CD14-positive monocyte (primary cell): ENCODE measurements around the gene ASS1. TPM values are rescaled to one million over a fixed set of nuclear protein-coding genes. Genes with fewer than 3 reads are reported as not detected.

Source experiments
- DNase-seq, 3 donors: peaks; one replicate each; pipeline ENCODE4 v3.0.0-alpha.2; 2011 to 2022
- H2AFZ ChIP-seq: 2 replicates; pipeline ENCODE4 v1.6.0; 2012; ENCODE audit warnings: mild to moderate bottlenecking, low read depth, low read length, inconsistent platforms; ENCODE audit not compliant: insufficient read depth, poor library complexity, severe bottlenecking
- H3K27ac ChIP-seq, 2 donors: 1 replicate in 1 of 2; 2 replicates in 1 of 2; pipeline ENCODE4 v1.5.1; 2012 to 2013; ENCODE audit warnings: low read length in 2 of 2, control low read depth in 1 of 2, inconsistent platforms in 1 of 2, low read depth in 1 of 2, mild to moderate bottlenecking in 1 of 2
- H3K27me3 ChIP-seq, 2 donors: one replicate each; pipeline versions ENCODE4 v1.6.0 to v1.6.1; 2011 to 2013; ENCODE audit warnings: low read length in 2 of 2; ENCODE audit not compliant: control insufficient read depth in 2 of 2, insufficient read depth in 2 of 2
- H3K36me3 ChIP-seq, 2 donors: replicated peaks in 1 of 2; 1 replicate in 1 of 2; 2 replicates in 1 of 2; pipeline versions ENCODE4 v1.5.1 to v1.6.1; 2012 to 2013; ENCODE audit warnings: low read length in 2 of 2, control low read depth in 1 of 2, inconsistent platforms in 1 of 2, mild to moderate bottlenecking in 1 of 2; ENCODE audit not compliant: insufficient read depth in 2 of 2, control insufficient read depth in 1 of 2
- H3K4me1 ChIP-seq, 2 donors: 1 replicate in 1 of 2; 2 replicates in 1 of 2; pipeline versions ENCODE4 v1.5.1 to v1.6.1; 2012 to 2013; ENCODE audit warnings: low read length in 2 of 2, control low read depth in 1 of 2, inconsistent platforms in 1 of 2, mild to moderate bottlenecking in 1 of 2, moderate library complexity in 1 of 2; ENCODE audit not compliant: insufficient read depth in 2 of 2, control insufficient read depth in 1 of 2
- H3K4me2 ChIP-seq: replicated peaks from 2 replicates; pipeline ENCODE3; 2012; ENCODE audit warnings: low read length, moderate library complexity, mild to moderate bottlenecking; ENCODE audit not compliant: poor library complexity, severe bottlenecking; ENCODE audit errors: extremely low read depth
- H3K4me3 ChIP-seq, 3 experiments: fragments of 200-600 bp in 1 of 3; sonication (generic) in 1 of 3; replicated peaks in 1 of 3; 1 replicate in 2 of 3; 2 replicates in 1 of 3; pipeline ENCODE4 v1.5.1; 2011 to 2013; ENCODE audit warnings: low read length in 3 of 3, mild to moderate bottlenecking in 3 of 3, control low read depth in 2 of 3, low read depth in 2 of 3, inconsistent platforms in 1 of 3, moderate library complexity in 1 of 3
- H3K79me2 ChIP-seq: 2 replicates; pipeline ENCODE4 v1.6.0; 2012; ENCODE audit warnings: mild to moderate bottlenecking, control low read depth, inconsistent platforms, low read length, moderate library complexity; ENCODE audit not compliant: insufficient read depth
- H3K9ac ChIP-seq: 2 replicates; pipeline ENCODE4 v1.6.0; 2017; ENCODE audit warnings: low read length, mild to moderate bottlenecking; ENCODE audit not compliant: insufficient read depth, poor library complexity, severe bottlenecking
- H3K9me3 ChIP-seq, 2 donors: replicated peaks in 1 of 2; 1 replicate in 1 of 2; 2 replicates in 1 of 2; pipeline versions ENCODE4 v1.5.1 to v1.6.1; 2012 to 2013; ENCODE audit warnings: low read length in 2 of 2, control low read depth in 1 of 2; ENCODE audit not compliant: control insufficient read depth in 1 of 2, insufficient read depth in 1 of 2
- H4K20me1 ChIP-seq: 2 replicates; pipeline ENCODE4 v1.6.0; 2012; ENCODE audit warnings: mild to moderate bottlenecking, low read length, control low read depth, moderate library complexity; ENCODE audit not compliant: insufficient read depth
- H3K27ac Mint-ChIP-seq, 7 donors: one replicate each; pipeline ENCODE4 v1.8.0; 2020; ENCODE audit warnings: mild to moderate bottlenecking in 7 of 7, mixed read lengths in 7 of 7, moderate library complexity in 6 of 7, inconsistent platforms in 2 of 7
- H3K27me3 Mint-ChIP-seq, 3 donors: one replicate each; pipeline ENCODE4 v1.8.0; 2021 to 2022; ENCODE audit warnings: low read depth in 3 of 3, mild to moderate bottlenecking in 3 of 3, mixed read lengths in 3 of 3, moderate library complexity in 3 of 3, inconsistent platforms in 1 of 3
- H3K36me3 Mint-ChIP-seq, 2 donors: one replicate each; pipeline ENCODE4 v1.8.0; 2020; ENCODE audit warnings: mixed read lengths in 2 of 2, inconsistent platforms in 1 of 2, mild to moderate bottlenecking in 1 of 2
- H3K4me1 Mint-ChIP-seq: one replicate; pipeline ENCODE4 v1.8.0; 2020; ENCODE audit warnings: mild to moderate bottlenecking, mixed read lengths
- H3K4me3 Mint-ChIP-seq, 2 donors: one replicate each; pipeline ENCODE4 v1.8.0; 2020; ENCODE audit warnings: mild to moderate bottlenecking in 2 of 2, mixed read lengths in 2 of 2, moderate library complexity in 1 of 2
- H3K9me3 Mint-ChIP-seq, 7 donors: one replicate each; pipeline ENCODE4 v1.8.0; 2020 to 2022; ENCODE audit warnings: mixed read lengths in 7 of 7, mild to moderate bottlenecking in 6 of 7, moderate library complexity in 6 of 7, inconsistent platforms in 2 of 7
- CTCF ChIP-seq: fragments of 200-600 bp; IDR thresholded peaks from one replicate; pipeline ENCODE4 v1.8.0; 2022; ENCODE audit warnings: antibody characterized with exemption, mild to moderate bottlenecking
- WGBS: methylation state at CpG from one replicate; pipeline ENCODE4 v1.1.5; 2013; ENCODE audit warnings: missing lambda C conversion rate; ENCODE audit not compliant: insufficient coverage; 5-methylcytosine and 5-hydroxymethylcytosine counted together
- intact Hi-C, 2 donors: fragments of 100-400 bp; cut with micrococcal nuclease; formaldehyde crosslinking; loops; one replicate each; pipeline versions ENCODE4 v1.15.0 to v1.15.1; 2023
- polyA plus RNA-seq, 3 donors: library from polyadenylated mRNA; depleted of rRNA in 1 of 3; unstranded in 2 of 3; stranded (reverse) in 1 of 3; fragments of 300-500 nt in 2 of 3; fragments of >200 nt in 1 of 3; fragmentation: Illumina TruSeq in 2 of 3; gene quantifications; 1 replicate in 2 of 3; 2 replicates in 1 of 3; pipeline ENCODE4 v1.2.3, GENCODE V29; 2012 to 2021

Gene ASS1
- polyA plus RNA-seq, 3 donors = not detected

- H3K9me3 ChIP-seq = no peaks in the 10 kb centered on the region
- TF ChIP-seq CTCF = no peak
- H3K79me2 ChIP-seq = no peaks in the 10 kb centered on the region
- no peaks in the 10 kb centered on the region for H3K36me3 Mint-ChIP-seq
- no peaks in the 10 kb centered on the region for H3K4me1 ChIP-seq
- no peaks in the 10 kb centered on the region for H3K4me1 Mint-ChIP-seq
- H3K27me3 ChIP-seq = no peaks in the 10 kb centered on the region
- H4K20me1 ChIP-seq = no peaks in the 10 kb centered on the region
- intact Hi-C loops = no loop called here
- H3K36me3 ChIP-seq = no peaks in the 10 kb centered on the region
- H2AFZ ChIP-seq = no peak overlapping the region
- H3K4me2 ChIP-seq = no peak overlapping the region
- DNase-seq = no peak
- H3K4me3 ChIP-seq = no peak overlapping the region
- no peak overlapping the region for H3K27ac Mint-ChIP-seq
- peaks cover 0 to under 1% (median 0%) of the 10 kb centered on the region in 7 donors for H3K9me3 Mint-ChIP-seq
- H3K9ac ChIP-seq = no peak overlapping the region
- 84% methylated on average over 31 of the region's 31 CpGs for WGBS
- peaks cover 3 to 26% (median 10%) of the 10 kb centered on the region in 3 donors for H3K27me3 Mint-ChIP-seq
- H3K4me3 Mint-ChIP-seq = no peak overlapping the region
- H3K27ac ChIP-seq = no peak overlapping the region
Measured at GRCh38 chr9:130526854-130527650, 82.3 kb downstream of the ASS1 start.

DNA sequence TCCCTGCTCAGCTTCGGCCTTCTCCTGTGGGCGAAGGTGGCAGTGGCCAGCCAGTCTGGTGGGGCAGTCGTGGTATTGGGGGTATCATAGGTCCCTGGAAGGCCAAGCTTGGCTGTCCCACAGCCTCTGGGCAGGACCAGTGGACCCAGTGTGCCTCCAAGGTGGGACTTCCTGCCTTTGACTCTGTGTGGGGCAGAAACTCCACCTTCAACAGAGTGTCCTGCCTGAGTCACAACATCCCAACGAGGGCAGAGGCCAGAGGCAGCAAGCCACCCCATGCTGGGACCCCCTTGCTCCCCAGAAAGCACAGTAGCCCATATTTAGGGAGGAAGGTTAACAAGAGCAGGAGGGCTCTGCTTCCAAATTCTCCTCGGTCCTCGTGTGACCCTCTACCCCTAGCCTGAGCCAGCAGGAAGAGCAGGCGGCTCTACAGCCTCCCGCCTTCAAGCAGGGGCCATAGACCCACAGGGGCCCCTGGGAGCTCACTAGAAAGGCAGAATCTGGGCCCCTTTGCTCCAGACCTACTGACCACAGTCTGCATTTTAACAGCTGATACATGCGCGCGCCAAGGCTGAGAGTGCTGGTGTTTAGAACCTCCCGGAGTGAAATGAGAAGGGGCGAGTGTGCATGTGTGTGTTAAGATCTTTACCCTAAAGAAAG, 83.0 kb downstream of the ASS1 start:
- H3K27me3 ChIP-seq = no peaks in the 10 kb centered on the region
- intact Hi-C loops = no loop called here
- Mint-ChIP-seq H3K27ac (no peak overlapping the region), H3K9me3 (no peaks in the 10 kb centered on the region), H3K27me3 (peaks cover 3 to 26% (median 12%) of the 10 kb centered on the region in 3 donors), H3K36me3 (no peaks in the 10 kb centered on the region), H3K4me1 (no peaks in the 10 kb centered on the region), H3K4me3 (no peak overlapping the region)
- no peaks in the 10 kb centered on the region for H4K20me1 ChIP-seq
- H3K27ac ChIP-seq = no peak overlapping the region
- no peak overlapping the region for H3K4me2 ChIP-seq
- no peaks in the 10 kb centered on the region for H3K9me3 ChIP-seq
- WGBS = 67% methylated on average over 4 of the region's 13 CpGs
- no peaks in the 10 kb centered on the region for H3K79me2 ChIP-seq
- TF ChIP-seq CTCF = no peak
- no peak overlapping the region for H3K4me3 ChIP-seq
- no peaks in the 10 kb centered on the region for H3K4me1 ChIP-seq
- no peak for DNase-seq
- H3K36me3 ChIP-seq = no peaks in the 10 kb centered on the region
- no peak overlapping the region for H2AFZ ChIP-seq
- H3K9ac ChIP-seq = no peak overlapping the region
